Activated CD4-positive, alpha-beta T cell treated with anti-CD3 and anti-CD28 coated beads, Interleukin-2, Interleukin-6, amounts not matched to agents 100 ng/mL and 50 ng/mL, durations not matched to agents 16 hours and 8 hours (primary cell): ENCODE measurements around the gene TSPAN15.

Experiments
- DNase-seq: peaks from one replicate; pipeline ENCODE4 v3.0.0-alpha.2; 2020

The TSPAN15 gene

DNA sequence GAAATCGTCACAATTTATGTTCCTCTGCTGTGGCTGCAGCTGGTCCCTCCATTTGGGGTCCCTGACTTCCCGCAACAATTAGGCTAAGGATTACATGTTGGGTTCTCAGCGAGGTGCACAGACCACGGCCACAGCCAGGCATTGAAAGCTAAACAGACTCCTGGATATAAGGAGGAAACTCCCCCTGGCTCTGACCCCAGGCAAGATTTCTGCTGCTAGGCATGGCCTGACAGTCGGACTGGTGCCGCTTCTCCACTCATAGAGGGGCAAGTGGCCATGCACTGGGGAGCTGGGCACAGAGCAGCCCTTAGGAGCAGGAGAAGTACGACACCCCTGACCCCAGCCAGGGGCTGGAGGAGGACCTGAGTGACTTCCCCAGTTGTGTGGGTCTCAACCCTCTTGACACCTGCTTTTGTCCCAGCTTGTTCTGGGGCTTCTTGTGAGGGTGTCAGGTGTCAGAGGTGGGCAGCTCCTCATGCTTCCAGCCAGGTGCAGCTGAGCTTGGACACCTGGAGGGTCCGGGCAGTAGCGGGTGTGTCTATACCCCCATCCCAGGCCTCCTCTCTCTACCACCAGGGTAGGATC, 38.3 kb downstream of the TSPAN15 start:
- no peak for DNase-seq

DNA sequence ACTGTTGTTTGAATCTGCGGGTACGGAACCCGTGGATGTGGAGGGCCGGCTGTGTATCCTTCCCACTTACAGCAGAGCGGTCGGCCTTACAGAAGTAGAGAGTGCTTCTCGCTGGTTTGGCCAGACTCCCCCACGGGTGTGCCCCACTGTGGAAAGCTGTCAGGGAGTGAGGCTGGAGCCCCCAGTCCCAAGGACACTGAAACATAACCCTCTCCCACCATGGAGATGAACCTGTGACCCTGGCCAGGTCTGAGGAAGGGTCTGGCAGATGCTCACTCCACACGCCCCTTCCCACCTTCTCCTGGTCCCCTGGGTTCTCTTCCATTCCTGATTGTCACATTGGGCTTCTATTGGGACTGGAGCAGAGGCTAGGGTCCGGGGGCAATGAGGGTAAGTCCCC, 39.6 kb downstream of the TSPAN15 start:
- no peak for DNase-seq

DNA sequence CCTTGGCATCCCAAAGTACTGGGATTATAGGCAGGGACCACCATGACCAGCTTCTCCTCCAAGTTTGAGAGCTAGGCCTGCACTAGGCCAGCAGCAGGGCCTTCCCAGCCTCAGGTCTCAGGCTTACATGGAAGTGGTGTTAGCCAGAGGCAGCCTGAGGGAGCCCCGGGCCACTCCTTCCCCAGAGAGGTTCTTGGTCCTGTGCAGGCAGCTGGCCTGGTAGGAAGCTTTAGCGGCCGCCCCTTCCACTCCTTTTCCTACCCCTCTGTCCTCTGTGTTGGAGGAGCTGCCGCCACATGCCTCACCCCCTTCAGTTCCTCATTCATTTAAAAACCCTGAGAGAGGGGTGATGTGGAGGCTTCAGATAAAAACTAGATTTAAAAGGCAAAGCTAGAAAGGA, 40.3 kb downstream of the TSPAN15 start:
- no peak for DNase-seq

DNA sequence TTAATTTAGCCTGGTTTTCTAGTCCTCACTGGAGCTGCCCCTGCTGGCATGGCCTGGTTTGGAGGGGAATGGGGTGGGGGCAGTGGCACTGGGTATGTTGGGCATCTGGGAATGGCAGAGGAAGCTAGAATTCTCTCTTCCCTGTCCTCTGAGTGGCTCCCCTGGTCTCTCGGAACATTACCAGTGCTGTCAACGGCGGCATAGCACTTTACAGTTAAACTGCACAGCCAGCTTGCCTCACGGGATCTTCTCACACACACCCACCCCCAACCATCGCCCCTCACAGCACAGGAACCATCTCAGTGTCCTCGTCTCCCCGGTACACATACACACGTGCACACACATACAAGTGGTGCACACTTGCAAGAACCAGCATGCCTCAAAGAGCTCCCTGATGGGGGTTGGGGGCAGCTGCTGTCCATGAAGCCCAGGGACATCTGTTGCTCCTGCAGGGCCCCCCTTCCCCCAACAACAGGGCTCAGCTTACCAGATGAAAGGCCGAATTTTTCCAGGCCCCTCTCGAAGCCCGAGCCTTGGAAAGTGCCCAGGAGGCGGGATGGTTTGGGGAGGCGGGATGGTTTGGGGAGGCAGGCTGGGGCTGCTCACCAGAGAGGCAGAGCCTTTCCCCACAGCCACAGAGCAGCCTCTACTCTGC, 41.0 kb downstream of the TSPAN15 start:
- DNase-seq = no peak

DNA sequence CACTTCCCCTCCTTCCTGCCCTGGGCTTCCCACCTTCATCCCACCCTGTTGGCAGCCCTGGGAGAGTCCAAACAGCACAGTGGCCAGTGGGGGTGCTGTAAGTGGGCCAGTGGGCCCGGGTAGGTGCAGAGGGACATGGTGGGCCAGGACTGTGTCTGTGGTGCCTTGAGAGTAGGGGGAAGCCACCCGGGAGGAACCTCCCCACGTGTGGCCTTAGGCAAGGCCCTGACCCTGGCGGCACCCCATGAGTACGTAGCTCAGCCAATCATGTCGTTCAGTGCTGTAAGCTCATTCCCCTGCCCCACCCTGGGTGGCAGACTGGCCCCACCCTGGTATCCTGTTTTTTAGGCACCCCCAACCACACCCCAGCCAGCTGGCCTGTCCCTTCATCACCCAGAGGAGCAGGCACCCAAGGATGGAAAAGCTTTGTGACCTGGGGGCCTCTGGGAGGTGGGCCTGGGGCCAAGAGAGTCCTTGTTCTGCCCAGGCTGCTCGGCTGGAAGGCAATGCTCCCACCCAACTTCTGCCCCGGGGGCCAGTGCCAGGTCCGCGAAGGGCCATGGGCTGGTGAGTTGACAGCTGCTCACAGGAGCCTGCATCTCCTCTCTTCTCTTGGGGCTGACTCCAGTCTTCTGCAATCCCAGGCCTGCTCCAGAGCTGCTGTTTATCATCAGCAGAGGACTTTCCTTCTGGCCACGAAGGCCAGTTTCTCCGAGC, 41.6 kb downstream of the TSPAN15 start:
- no peak for DNase-seq

DNA sequence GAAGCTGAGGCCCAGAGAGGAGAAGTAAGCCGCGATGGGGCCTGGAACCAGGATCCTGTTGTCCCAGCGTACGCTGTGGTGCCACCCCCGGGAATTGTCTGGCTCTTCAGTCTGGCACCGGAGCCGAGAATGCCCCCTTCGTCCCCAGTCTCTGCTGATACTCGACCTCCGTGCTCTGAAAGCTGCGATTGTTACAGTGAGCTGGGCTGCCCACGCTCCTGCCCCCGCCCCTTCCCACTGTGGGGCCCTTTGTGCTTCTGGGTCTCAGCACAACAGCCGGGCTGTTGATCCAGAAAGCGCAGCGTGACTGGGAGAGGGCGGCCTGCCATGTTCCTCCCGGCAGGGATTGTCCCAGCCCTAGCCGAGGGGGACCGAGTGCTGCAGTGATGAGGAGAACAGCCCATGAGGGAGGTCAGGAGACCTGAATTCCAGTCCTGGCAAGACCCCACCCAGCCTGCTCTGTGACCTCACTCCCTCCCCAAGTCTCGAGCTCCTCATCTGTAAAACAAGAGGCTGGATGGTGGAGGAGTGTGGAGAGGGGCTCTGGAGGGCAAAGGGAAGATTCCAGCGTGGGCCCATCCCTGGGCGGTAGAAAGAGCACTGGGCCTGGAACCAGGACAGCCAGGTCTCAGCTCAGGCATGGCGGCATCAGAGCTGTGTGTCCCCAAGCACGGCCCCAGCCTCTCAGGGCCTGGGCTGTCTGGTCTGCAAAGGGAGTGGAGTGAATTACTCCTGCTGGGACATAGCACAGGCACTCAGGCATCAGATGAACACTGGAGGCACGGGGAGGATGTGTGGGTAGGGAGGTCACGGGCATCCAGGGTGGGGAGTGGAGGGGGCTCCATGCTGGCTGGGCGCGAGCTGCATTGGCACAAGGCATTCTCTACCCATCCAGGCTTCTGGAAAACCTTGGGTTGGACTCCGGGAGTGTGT, 43.6 kb downstream of the TSPAN15 start:
- no peak for DNase-seq

DNA sequence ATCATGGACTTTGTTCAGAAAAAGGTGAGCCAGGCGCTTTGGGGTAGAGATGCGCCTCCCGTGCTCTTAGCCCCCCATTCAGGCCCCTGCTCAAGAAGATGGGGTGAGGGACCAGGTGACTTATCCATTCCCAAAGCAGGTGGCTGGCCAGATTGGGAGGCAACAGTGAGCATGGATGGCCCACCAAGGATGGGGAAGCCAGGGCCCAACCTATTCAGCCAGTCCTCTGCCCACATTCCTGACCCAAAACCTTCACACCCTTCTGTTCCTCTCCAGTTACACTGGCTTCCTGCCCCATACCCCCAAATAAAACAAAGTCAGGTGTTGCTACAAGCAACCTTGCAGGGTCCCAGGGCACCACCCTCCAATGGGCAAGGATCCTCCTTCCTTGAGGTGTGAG, 44.4 kb downstream of the TSPAN15 start:
- DNase-seq = no peak

DNA sequence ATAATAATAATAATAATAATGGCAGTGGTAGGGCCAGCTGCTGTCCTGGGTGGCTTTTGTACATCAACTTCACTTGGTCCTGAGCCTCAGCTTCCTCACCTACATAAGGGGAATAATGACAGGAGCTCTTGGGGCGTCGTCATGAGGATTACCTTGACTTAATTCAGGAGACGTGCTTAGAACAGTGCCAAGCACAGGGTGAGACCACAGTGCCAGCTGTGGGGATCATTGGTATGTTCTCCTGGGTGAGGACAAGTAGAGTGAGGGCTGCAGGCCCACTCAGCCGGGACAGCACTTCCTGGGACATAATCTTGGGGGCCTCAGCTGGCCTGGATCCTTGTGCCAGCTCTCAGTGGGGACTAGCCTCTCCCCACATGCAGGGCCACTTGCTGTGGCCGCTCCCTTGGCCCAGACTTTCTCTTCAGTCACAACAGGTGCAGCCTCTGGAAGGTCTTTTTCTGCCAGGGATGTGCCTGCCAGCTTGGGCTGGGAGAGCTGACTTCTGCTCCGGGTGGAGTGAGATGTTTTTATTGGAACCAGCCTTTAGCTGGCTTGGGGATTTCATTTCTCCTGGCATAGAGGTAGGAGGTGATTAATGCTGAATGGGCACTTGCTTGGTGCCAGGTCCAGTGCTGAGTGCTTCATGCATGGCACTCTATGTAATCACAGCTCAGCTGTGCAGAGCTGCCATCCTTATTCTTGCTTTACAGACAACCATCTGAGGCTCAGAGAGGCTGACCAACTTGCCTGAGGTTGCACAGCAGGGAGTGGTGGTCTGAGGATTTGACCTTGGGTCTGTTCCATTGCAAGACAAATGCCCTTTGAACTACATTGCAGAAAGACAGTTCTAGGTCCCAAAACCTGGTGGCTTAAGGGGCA, 45.3 kb downstream of the TSPAN15 start:
- DNase-seq = no peak

DNA sequence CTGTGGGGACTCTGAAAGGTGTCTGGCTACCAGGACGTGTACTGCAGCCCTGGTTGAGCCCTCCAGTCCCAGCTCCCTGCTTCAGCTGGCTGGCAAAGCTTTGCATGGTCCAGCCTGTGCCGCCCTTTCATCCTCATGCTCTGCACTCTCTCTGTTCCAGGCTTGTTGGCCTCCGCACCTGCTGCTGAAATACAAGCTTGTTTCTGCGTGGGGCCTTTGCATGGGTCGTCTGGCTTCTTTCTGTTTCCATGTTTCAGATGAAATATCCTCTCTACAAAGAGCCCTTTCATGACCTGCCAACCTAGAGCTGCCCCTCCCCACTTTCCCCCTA, 45.9 kb downstream of the TSPAN15 start:
- no peak for DNase-seq

DNA sequence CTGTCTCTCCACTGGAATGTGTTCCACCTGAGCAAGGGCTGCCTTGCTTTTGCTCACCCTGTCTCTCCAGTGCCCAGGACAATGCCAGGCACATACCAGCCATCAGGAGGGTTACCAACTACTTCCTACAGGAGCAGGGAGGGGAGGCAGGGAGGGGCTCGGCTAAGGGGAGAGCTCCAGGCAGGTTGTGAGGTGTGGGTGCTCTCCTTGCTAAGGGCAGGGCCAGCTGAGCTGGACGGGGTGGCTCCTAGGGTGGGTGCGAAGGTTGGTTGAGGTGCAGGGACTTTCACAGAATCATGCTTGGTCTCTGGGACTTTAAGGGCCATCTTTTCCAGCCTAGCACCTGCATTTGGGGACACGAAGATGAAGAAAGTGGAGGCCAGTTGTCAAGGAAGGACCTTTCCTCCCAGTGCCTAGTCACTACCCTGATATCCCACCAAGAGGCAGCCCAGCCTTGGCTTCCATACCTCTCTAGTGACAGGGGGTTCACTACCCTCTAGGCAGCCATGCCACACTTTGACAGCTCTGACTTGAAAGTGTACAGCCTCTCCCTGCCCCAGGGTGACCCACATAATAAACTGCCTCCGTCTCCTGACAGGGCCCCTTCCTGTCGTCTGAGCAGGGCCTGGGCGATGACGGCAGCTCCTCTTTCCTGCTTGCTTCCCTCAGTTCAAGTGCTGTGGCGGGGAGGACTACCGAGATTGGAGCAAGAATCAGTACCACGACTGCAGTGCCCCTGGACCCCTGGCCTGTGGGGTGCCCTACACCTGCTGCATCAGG, 46.5 kb downstream of the TSPAN15 start:
- DNase-seq = no peak

DNA sequence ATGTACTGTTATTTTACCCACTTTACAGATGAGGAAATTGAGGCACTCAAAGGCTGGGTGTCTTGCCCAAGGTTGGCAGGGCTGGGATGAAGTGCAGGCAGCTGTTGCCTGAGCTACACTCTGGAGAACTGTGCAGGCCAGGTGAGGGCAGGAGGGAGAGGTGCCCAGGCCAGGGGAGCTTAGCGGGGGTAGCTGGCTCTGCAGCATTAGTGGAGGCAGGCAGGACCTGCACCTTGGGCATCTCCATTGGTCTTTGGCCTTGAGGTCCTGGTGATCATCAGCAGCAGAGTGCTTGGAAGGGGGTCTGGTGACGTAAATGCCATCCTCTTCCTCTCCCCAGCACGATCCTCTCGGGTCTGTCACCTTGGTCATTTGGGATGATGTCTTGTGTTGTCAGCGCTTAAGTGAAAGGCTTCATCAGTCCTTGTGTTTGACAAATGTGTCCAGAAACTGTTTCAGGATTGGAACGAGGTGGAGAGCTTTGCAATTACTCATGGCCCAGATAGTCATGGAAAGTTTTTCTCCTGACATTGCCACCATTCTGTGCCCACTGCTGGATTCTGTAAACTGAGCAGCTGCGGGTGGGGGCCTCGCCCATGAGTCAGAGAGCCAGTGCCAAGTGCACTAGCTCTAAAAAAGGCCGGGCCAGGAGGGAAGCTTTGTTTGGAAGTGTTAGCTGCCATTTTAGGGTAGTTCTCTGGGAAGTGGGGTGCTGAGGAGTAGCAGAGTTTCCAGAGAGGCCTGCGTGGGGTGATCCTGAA, 47.6 kb downstream of the TSPAN15 start:
- DNase-seq = no peak

DNA sequence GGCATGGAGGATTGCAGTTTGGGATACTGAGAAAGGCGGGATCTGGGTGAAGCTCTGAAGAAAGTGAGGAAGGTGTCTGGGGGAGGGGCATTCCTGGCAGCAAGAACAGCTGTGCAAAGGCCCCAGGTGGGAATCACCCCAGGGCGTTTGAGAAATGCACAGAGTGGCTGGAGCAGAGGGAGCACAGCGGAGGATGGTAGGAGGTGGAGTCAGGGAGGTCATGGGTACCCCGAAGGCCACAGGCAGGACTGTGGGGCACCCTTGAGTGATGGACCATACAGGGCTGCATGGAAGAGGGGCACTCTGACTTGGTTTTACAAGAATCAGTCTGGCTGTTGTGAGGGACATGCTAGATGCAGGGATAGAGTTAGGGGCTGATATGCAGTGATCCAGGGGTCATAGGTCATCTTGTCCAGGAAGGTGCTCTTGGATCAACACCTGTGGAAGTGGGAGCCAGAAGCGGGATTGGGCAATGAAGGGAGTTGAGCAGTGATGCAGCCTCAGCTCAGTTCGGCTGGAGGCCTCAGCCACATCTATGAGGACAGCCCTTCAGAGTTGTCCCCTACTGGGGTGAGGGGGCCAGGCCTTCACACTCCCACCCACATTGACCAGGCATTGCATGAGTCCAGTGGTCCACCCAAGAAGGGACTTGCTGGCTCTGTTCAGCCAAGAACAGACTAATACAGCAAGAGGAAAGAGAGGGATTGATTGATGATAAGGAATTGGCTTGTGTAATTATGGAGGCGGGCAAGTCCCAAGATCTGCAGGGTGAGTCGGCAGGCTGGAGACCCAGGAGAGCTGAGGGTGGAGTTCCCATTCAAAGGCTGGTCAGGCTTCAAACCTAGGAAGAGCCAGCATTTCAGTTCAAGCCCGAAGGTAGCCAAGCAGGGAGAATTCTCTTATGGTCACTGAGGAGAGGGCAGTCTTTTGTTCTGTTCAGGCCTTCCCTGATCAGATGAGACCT, 48.7 kb downstream of the TSPAN15 start:
- no peak for DNase-seq

DNA sequence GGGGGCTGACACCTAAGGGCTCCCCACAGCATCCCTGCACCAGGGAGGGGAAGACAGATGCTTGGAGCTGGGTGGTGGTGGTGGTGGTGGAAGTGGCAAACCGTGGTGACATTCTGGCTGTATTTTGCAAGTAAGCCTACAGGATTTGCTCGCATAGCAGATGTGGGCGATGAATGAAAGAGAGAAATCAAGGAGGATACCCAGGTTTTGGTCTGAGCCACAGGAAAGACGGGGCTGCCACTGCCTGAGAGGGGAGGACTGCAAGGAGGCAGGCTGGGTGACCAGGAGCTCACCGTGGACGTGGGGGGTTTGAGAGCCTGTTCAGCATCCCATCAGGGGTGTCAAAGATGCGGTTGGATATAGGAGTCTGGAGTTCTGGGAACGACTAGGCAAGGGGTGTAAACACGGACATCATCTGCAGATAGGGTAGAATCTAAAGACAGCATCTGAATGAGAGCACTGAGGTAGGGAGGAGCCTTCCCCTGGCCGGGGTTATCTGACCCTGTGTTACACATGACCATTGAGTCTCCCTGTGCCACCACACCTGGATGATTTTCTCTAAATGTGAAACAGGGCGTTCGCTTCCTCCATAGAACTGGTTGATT, 49.7 kb downstream of the TSPAN15 start:
- DNase-seq = no peak

DNA sequence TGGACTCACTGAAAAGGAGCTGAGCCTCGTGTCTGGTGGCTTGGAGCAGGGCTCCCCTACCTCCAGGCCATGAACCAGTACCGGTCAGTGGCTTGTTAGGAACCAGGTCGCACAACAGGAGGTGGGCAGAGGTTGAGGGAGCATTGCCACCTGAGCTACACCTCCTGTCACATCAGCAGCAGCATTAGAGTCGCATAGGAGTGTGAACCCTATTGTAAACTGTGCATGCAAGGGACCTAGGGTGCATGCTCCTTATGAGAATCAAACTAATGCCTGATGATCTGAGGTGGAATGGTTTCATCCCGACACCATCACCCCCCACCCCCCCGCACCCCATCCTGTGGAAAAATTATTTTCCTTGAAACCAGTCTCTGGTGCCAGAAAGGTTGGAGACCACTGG, 50.4 kb downstream of the TSPAN15 start:
- DNase-seq = no peak

DNA sequence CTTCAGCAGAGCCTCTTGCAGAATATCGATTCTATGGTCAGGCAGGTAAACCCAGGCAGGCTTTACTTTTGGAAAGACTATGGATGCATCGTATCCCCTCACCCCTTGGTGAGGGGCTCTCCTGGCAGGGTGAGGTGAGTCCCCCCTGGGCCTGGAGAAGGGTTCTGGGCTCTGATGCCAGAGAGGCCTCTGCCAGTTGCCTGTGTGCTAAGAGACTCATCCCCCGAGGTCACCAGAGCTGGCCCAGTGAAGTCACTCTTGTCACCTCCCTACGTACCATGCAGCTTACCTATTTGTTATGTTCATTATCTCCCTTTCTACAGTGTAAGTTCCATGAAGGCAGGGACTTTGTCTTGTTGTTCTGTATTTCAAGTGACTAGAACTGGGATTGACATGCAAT, 51.3 kb downstream of the TSPAN15 start:
- DNase-seq = no peak

DNA sequence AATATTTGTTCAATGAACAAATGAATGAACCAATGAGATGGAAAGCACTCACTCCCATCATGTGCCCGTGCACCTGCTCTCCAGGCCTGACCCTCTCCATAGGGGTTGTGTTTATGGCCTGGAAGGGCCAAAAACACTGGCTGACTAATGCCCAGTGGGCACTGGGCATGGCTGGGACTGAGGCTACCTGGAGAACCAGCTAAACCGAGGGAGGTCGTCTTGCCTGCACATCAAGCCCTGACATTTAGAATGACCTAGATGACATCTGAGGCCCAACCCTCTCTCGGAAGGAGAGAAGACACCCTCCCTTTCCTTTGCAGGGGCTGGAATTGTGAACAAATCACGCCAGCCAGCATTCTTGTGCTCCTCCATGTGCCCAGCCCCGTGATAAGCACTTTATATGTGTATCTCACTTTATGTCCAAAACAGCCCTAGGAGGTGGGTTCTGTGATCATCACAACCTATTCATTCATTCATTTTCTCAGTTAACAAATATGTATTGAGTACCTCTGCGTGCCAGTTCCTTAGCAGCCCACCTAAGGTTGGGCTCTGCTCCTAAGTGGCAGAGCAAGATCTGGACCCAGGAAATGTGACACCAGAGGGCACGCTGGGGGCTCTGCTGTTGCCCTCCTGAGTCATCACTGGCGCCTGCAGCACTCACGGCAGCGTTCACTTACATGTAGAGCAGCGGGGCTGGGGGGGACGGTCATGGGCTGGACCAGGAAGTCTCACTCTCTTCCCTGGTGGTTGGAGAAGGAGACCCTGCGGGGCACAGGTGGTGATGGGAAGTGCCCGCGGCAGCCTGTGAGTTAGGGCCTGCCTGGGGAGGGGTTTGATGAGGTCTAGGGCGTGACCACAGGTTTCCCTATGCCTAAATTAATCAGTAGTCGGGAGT, 52.0 kb downstream of the TSPAN15 start:
- DNase-seq = no peak

DNA sequence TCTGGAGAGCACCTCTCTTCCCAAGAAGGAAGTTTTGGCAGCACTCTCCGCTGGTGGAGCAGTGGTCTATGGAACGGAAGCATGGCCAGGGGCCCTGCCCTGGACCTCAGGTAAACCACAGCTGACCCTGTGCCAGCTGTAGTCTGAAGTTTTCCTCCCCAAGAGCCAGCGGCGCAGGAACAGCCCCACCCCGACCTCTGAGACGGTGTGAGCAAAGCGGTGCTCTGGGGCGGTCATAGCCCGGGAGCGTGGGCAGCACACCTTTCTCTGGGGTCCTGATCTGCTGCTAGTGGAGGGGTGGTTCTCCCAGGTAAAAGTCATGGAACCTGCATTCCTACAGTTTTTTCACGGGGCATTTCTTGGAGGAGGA, 52.6 kb downstream of the TSPAN15 start:
- no peak for DNase-seq

DNA sequence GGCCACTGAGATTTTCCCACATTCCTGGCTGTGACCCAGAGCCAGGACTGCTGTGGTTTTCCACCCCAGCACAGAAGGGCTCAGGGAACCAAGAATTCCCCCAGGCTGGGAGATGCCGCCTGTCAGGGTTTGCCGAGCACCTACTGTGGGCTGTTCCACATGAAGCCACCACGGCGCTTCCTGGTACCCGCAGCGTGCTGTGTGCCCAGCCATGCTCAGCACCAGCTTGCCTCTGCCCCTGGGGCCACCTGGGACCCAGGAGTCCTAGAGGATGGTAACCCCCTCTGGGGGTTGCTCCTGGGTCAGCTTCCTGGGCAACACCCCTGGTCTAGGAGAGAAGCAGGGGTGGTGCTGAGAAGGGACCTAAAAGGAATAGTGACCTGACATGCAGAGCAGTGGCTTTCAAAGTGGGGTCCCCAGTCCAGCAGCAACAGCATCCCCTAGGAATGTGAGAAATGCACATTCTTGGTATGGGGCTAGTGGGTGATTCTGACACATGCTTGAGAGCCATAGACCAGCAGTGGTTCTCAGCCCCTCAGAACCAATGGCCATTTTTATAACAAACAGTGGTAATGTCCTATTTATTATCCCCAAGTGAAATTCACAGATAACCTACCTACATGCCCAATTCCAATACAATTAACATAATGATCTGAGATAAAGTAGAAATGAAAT, 53.4 kb downstream of the TSPAN15 start:
- DNase-seq = no peak
